IPS-18c (cell line): ENCODE results near the gene MAML3.
A peak's percentile ranks its signal among the peaks of the same experiment; 100 is the strongest.

Source experiments
- H3K4me3 ChIP-seq: 2 replicates; pipeline ENCODE4 v1.7.0; 2013; ENCODE audit warnings: low read depth, mild to moderate bottlenecking, low read length, moderate library complexity; ENCODE audit not compliant: insufficient read depth
- H3K9me3 ChIP-seq: one replicate; pipeline ENCODE4 v1.6.1; 2013; ENCODE audit warnings: mild to moderate bottlenecking, low read length, moderate library complexity; ENCODE audit not compliant: control insufficient read depth, insufficient read depth

Gene MAML3

DNA sequence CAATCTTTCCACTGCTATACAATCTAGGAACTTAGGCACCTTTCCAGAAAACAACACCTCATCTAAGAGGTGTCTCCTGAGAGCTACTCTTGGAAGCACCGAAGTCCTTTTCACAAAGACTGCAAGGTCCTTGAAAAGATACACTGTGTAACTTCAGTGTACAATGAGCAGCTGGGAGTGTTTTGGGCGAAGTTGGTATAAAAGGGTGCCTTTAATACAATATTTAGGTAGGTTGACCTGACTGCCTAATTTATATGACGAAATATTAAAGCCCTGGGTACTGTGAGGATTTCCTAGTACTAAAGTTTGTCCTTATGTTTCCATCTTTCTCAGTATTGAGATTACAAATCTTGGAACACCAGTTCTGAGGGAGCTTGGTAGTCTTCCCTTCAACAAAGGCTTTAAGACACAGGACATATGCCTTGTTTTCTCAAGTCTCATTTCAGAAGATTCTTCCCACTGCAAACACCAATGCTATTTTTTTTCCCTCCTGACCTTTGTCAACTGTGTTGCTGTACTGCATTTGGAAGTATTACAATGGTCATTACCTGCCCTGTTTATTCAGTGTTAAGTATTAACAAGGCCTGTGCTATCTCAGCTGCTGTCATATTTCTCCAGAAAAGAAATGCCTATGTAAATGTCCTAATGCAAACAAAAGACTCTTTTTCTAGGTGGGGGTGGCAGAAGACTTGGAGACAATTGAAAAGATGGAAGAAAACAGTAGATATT lies 134.2 kb downstream of the MAML3 start:
- Histone ChIP-seq H3K9me3 (no peaks in the 10 kb centered on the region), H3K4me3 (no peak overlapping the region)

DNA sequence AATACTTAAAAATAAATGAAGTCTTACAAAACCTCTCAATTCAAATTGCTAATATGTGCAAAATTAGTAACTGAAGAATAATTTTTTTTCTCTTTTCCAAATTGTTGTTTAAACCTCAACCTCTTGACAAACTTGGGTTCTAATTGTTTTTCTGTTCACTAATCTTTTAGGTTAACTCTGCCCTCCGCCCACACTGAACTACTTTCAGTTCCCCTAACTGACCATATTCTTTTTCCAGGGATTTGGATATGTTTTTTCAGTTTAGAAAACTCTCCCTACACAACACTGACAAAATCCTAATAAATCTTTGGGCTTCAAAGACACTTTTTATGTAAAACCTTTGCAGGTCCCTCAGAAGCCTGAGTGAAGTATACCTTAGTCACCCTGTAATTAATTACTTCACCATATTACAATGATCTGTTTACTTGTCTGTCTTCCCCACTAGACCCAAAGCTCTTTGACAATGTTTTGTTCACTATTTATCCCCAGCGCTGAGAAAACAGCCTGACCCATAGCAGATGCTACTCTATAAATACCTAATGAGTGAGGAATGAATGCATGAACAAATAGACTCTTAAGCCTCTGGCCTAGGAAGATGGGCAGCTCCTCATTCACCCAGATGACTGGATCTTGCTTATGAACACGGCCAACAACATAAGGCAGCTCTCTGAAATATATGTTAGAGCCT lies 134.9 kb downstream of the MAML3 start:
- H3K4me3 ChIP-seq, result no peak overlapping the region

DNA sequence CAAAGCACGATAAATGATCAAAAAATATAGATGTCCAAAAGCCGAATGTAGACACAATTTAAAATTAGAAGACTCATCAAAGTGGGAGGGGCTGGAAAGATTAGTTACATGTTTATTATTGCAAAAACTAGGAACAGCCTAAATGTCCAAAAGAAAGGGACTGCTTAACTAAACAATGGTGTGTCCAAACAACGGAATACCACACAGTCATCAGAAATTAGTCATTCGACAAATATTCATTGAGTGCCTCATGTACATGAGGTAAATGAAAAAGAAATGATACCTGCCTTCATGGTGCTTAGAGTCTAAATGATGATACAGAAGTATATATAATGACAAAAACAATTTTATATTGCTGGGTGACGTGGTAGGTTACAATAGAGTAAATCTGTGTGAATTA lies 139.7 kb downstream of the MAML3 start:
- Histone ChIP-seq H3K4me3 (no peak overlapping the region), H3K9me3 (no peaks in the 10 kb centered on the region)

More for the DNA sequence above, 134.9 kb downstream of the MAML3 start:
- no peaks in the 10 kb centered on the region for H3K9me3 ChIP-seq

DNA sequence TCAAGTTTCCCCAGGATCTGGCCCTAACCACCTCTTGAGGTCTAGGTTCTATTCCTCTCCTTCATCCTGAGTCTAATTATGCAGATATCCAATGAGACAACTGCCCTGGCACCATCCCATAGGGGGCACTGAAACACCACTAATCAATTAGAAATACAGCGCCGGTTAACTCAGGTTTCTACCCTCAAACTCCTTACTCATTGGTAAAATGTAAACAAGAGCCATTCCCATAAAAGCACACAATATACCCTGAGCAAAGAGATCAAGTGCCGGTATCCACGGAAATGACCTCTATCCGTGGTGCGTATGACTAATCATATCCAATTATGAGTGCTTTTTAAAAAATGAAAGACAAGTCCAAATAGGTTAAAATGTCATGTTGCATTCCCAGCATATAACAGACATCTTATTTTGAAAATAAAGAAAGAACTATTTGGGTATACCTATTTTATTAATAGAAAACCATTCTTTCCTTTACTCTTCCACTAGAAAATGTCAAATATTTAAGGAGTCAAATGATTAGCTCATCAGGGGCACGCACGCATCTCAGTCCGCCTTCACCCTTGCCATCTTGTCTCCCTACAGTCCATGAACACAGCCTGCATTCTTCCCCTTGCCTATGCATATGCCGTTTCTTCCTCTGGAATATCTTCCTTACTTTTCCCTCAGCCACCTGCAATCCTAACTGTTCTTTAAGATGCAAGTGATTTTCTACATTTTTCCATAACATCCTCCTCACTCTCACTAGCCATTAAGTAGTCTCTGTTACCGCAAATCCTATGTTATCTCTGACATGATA lies 141.1 kb downstream of the MAML3 start:
- no peak overlapping the region for H3K4me3 ChIP-seq
- H3K9me3 ChIP-seq, result no peaks in the 10 kb centered on the region

GRCh38 chr4:140005699-140006098 lies 148.3 kb downstream of the MAML3 start:
- H3K9me3 ChIP-seq, result no peaks in the 10 kb centered on the region
- no peak overlapping the region for H3K4me3 ChIP-seq

- Histone ChIP-seq H3K9me3 (no peaks in the 10 kb centered on the region), H3K4me3 (no peak overlapping the region; the same call in 1 of the 2 replicates)
Measured at GRCh38 chr4:140004922-140005627, 148.9 kb downstream of the MAML3 start.

GRCh38 chr4:140004549-140004895 lies 149.5 kb downstream of the MAML3 start:
- H3K4me3 ChIP-seq, result peak overlapping the region; percentile 26; the same call in 1 of the 2 replicates
- H3K9me3 ChIP-seq, result no peaks in the 10 kb centered on the region

- H3K4me3 ChIP-seq, result peak overlapping the region; percentile 26
- H3K9me3 ChIP-seq, result no peaks in the 10 kb centered on the region
Measured at GRCh38 chr4:140003876-140004548, 150.0 kb downstream of the MAML3 start.

DNA sequence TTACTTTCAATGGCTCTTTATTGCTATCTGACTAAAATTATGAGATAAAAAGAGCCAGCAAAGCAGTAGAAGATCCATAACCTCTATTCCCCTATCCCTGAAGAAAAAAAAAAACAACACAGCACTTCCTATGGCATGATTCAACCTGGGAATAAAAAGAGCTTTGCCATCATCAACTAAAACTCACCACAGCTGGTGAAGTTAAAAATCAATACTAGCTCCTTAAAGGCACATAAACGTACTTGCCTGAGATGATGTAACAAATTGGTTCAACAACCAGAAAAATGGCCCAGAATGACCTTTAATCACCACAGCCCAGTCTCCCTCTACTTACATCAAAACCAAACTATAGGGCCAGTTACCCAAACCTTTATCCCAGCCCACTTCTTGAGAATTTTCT lies 153.8 kb downstream of the MAML3 start:
- Histone ChIP-seq H3K4me3 (no peak overlapping the region), H3K9me3 (no peaks in the 10 kb centered on the region)

- Histone ChIP-seq H3K9me3 (no peaks in the 10 kb centered on the region), H3K4me3 (no peak overlapping the region)
Measured at GRCh38 chr4:139988863-139989765, 164.9 kb downstream of the MAML3 start.

DNA sequence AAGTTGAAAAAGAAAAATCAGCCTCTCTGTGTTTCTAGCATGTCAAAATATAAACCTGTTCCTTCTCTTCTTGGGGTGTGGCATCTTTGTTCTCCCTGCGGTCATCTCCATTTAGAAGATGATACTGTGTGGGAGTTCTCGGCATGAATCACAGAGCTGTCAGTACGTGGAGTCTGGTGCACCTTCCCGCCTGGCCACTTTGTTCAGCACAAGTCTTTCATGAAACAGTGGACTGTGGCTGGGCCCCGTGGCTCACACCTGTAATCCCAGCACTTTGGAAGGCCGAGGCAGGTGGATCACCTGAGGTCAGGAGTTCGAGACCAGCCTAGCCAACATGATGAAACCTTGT lies 166.5 kb downstream of the MAML3 start:
- H3K9me3 ChIP-seq, result no peaks in the 10 kb centered on the region
- no peak overlapping the region for H3K4me3 ChIP-seq

GRCh38 chr4:139986689-139987501 lies 167.1 kb downstream of the MAML3 start:
- Histone ChIP-seq H3K4me3 (no peak overlapping the region), H3K9me3 (no peaks in the 10 kb centered on the region)

DNA sequence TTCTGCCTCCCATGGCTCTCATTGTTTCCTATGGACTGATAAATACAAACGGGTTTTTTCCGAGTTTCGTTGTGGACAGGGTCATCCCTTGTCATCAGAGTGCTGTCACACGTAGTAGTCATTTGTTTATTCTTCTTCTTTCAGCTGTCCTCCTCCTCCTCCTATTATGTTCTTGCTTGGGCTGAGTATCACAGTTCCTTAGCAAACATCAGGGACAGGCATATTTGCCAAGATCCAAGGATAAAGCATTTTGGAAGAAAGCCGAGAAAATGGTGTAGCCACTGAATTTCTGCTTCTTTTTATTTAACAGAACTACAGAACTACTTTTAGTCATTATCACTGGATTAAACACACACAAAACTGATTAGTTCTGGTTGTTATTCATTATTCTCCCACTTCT lies 167.9 kb downstream of the MAML3 start:
- H3K4me3 ChIP-seq, result no peak overlapping the region
- no peaks in the 10 kb centered on the region for H3K9me3 ChIP-seq

GRCh38 chr4:139985401-139985800 lies 168.6 kb downstream of the MAML3 start:
- no peaks in the 10 kb centered on the region for H3K9me3 ChIP-seq
- no peak overlapping the region for H3K4me3 ChIP-seq

DNA sequence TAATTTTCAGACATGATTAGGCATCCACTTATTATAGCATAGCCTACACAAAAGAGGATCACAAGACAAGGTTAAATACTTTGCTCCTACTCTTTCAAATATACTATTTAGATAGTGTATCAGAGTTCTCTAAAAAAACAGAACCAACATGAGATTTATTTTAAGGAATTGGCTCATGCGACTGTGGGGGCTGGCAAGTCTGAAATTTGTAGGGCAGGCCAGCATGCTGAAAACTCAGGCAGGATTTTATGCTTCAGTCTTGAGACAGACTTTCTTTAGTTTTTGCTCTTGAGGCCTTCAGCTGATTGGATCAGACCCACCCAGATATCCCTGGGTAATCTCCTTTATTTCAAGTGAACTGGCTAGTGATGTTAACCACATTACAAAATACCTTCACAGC lies 169.5 kb downstream of the MAML3 start:
- Histone ChIP-seq H3K9me3 (peaks cover 2% of the 10 kb centered on the region), H3K4me3 (no peak overlapping the region)
